Neural cell (in vitro differentiated cells): ENCODE data around the gene MTREX. TPM values are rescaled to one million over a fixed set of nuclear protein-coding genes. Genes with fewer than 3 reads are reported as not detected.

Source experiments
- H2AFZ ChIP-seq: fragments of 200-600, 300-800 bp; sonication (generic), shearing (Covaris generic); 2 replicates; pipeline ENCODE4 v1.6.0; 2014; ENCODE audit warnings: low read depth, mild to moderate bottlenecking, antibody characterized with exemption, low read length, moderate library complexity
- H3F3A ChIP-seq: fragments of 200-600 bp; shearing (Covaris generic); 2 replicates; pipeline ENCODE4 v1.6.1; 2016; ENCODE audit warnings: mild to moderate bottlenecking, moderate library complexity, mixed read lengths, antibody characterized with exemption, low read length; ENCODE audit not compliant: insufficient read depth, poor library complexity, severe bottlenecking
- H3K27ac ChIP-seq: fragments of 200-600, 300-800 bp; sonication (generic), shearing (Covaris generic); 2 replicates; pipeline ENCODE4 v1.5.1; 2014; ENCODE audit warnings: mild to moderate bottlenecking, low read length, moderate library complexity
- H3K27me3 ChIP-seq: fragments of 300-800, 200-600 bp; sonication (generic), shearing (Covaris generic); 2 replicates; pipeline ENCODE4 v1.6.0; 2014; ENCODE audit warnings: mild to moderate bottlenecking, low read depth, low read length, moderate library complexity; ENCODE audit not compliant: insufficient read depth
- H3K36me3 ChIP-seq: fragments of 300-800, 200-600 bp; sonication (generic), shearing (Covaris generic); 2 replicates; pipeline ENCODE4 v1.5.1; 2014; ENCODE audit warnings: mild to moderate bottlenecking, antibody characterized with exemption, low read length, moderate library complexity; ENCODE audit not compliant: insufficient read depth
- H3K4me2 ChIP-seq: fragments of 300-800, 200-600 bp; sonication (generic), shearing (Covaris generic); 2 replicates; pipeline ENCODE4 v1.6.0; 2014; ENCODE audit warnings: mild to moderate bottlenecking, low read length
- H3K4me3 ChIP-seq: fragments of 300-800, 200-600 bp; sonication (generic), shearing (Covaris generic); 2 replicates; pipeline ENCODE4 v1.5.1; 2014; ENCODE audit warnings: mild to moderate bottlenecking, low read length, moderate library complexity
- H3K79me2 ChIP-seq: fragments of 200-600 bp; shearing (Covaris generic); replicated peaks from 2 replicates; pipeline ENCODE4 v1.6.0; 2014; ENCODE audit warnings: mild to moderate bottlenecking, low read length, moderate library complexity; ENCODE audit not compliant: insufficient read depth
- H3K9ac ChIP-seq: fragments of 300-800, 200-600 bp; sonication (generic), shearing (Covaris generic); 2 replicates; pipeline ENCODE4 v1.6.1; 2016; ENCODE audit warnings: mild to moderate bottlenecking, low read length, mixed read lengths
- H3K9me2 ChIP-seq: fragments of 200-600 bp; shearing (Covaris generic); 2 replicates; pipeline ENCODE4 v1.6.1; 2016; ENCODE audit warnings: mild to moderate bottlenecking, low read length, mixed read lengths; ENCODE audit not compliant: insufficient read depth
- H3K9me3 ChIP-seq: fragments of 200-600, 300-800 bp; sonication (generic), shearing (Covaris generic); 2 replicates; pipeline ENCODE4 v1.6.1; 2016; ENCODE audit warnings: mild to moderate bottlenecking, mixed run types, low read length, moderate library complexity, mixed read lengths
- H4K20me1 ChIP-seq: fragments of 200-600 bp; shearing (Covaris generic); 2 replicates; pipeline ENCODE4 v1.6.1; 2016; ENCODE audit warnings: mild to moderate bottlenecking, mixed run types; ENCODE audit not compliant: insufficient read depth
- EP300 ChIP-seq: fragments of 450-650 bp; conservative IDR thresholded peaks from 2 replicates; pipeline ENCODE4 v1.6.1; 2014; ENCODE audit warnings: antibody characterized with exemption, mild to moderate bottlenecking, moderate library complexity; ENCODE audit not compliant: poor library complexity, severe bottlenecking
- EZH2 ChIP-seq: fragments of 200-600, 300-800 bp; shearing (Covaris generic), sonication (generic); IDR thresholded peaks from 2 replicates; pipeline ENCODE4 v1.6.1; 2014; ENCODE audit warnings: antibody characterized with exemption, low read length, borderline replicate concordance, mild to moderate bottlenecking; ENCODE audit not compliant: insufficient read depth, poor library complexity, severe bottlenecking
- polyA plus RNA-seq: library from polyadenylated mRNA; depleted of rRNA; stranded (reverse); fragments of >200 nt; gene quantifications from 2 replicates; pipeline ENCODE4 v1.2.3, GENCODE V29; 2014

MTREX gene
- polyA plus RNA-seq, 1 donor from 2014 or later = 77.6 TPM

- H3K36me3 ChIP-seq = peaks cover 2% of the 10 kb centered on the region
- H3K4me2 ChIP-seq = no peak overlapping the region
- no peak overlapping the region for H3K9ac ChIP-seq
- no peak overlapping the region for H2AFZ ChIP-seq
- no peaks in the 10 kb centered on the region for H3K9me3 ChIP-seq
- no peaks in the 10 kb centered on the region for H3K9me2 ChIP-seq
- H3F3A ChIP-seq = no peaks in the 10 kb centered on the region
- no peak overlapping the region for H3K27ac ChIP-seq
- no peak overlapping the region for H3K4me3 ChIP-seq
- H3K79me2 ChIP-seq = no peaks in the 10 kb centered on the region
- H4K20me1 ChIP-seq = no peaks in the 10 kb centered on the region
- no peaks in the 10 kb centered on the region for H3K27me3 ChIP-seq
- no peak for TF ChIP-seq EP300
- no peak for TF ChIP-seq EZH2
Observed at GRCh38 chr5:55472642-55473041, 164.9 kb downstream of the MTREX start.

Other genes starting within 250 kb of the MTREX start
- gene GZMA, start 205.3 kb upstream of the MTREX start, polyA plus RNA-seq = not detected in 2 replicates
- gene GPX8, start 147.8 kb upstream of the MTREX start, polyA plus RNA-seq = 0.20 and 1.2 TPM in 2 replicates
- gene CDC20B, start 134.8 kb upstream of the MTREX start, polyA plus RNA-seq = 0.28 TPM in 1 of 2 replicates, not detected in the other
- gene MCIDAS, start 80.7 kb upstream of the MTREX start, polyA plus RNA-seq = not detected in 2 replicates
- gene CCNO, start 74.4 kb upstream of the MTREX start, polyA plus RNA-seq = 0.16 TPM in 1 of 2 replicates, not detected in the other
- gene DHX29, start 295 bp upstream of the MTREX start, polyA plus RNA-seq = 36.4 and 48.1 TPM in 2 replicates
- 33.9 and 42.9 TPM in 2 replicates for gene PLPP1, start 227.0 kb downstream of the MTREX start, polyA plus RNA-seq